ENCODE measurements around the gene PRSS50.
"Not testable (repeated sequence)": the region's sequence is repeated elsewhere in the genome, so short reads cannot be mapped to it uniquely, and the experiment has no call there.

PRSS50 gene, protein sequence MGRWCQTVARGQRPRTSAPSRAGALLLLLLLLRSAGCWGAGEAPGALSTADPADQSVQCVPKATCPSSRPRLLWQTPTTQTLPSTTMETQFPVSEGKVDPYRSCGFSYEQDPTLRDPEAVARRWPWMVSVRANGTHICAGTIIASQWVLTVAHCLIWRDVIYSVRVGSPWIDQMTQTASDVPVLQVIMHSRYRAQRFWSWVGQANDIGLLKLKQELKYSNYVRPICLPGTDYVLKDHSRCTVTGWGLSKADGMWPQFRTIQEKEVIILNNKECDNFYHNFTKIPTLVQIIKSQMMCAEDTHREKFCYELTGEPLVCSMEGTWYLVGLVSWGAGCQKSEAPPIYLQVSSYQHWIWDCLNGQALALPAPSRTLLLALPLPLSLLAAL

GRCh38 chr3:46717447-46718231, at the start of gene PRSS50:
Gene PRSS50 (minus strand): TSS chr3:46717869. CDS start chr3:46717824, 45 bp downstream.
- no peak for DNase-seq

DNA sequence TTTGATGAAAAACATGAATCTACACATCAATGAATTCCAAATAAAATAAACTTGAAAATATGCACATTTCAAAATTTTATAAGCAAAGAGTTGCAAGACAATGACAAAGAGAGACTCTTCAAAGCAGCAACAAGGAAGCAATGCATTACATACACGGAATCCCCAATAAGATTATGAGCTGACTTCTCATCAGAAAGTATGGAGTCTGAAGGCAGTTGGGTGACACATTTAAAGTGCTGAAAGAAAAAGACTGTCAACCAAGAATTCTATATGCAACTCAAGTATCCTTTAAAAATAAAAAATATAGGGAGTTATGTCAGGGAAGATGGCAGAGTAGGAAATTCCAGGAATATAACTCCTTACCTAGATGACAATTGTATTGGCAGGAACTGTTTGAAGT, 46.5 kb upstream of the PRSS50 start:
- no peak for DNase-seq

DNA sequence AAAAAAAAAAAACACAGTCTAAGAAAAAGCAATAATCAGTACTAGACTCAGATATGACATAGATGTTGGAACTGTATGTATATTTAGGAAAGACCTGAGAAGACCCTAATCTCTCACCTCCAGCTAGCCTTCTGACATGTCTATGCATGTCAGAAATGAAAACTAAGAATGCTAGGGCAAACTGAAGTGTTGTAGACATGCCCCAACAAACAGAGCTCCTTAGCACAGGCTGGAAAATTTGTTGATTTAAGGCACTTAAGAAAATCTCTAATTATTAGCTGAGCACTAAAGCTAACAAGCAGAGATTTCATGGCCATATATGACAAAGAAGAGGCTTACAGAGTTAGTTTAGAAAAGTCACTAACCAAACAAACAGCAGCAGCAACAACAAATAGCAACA, 45.5 kb upstream of the PRSS50 start:
- no peak for DNase-seq

DNA sequence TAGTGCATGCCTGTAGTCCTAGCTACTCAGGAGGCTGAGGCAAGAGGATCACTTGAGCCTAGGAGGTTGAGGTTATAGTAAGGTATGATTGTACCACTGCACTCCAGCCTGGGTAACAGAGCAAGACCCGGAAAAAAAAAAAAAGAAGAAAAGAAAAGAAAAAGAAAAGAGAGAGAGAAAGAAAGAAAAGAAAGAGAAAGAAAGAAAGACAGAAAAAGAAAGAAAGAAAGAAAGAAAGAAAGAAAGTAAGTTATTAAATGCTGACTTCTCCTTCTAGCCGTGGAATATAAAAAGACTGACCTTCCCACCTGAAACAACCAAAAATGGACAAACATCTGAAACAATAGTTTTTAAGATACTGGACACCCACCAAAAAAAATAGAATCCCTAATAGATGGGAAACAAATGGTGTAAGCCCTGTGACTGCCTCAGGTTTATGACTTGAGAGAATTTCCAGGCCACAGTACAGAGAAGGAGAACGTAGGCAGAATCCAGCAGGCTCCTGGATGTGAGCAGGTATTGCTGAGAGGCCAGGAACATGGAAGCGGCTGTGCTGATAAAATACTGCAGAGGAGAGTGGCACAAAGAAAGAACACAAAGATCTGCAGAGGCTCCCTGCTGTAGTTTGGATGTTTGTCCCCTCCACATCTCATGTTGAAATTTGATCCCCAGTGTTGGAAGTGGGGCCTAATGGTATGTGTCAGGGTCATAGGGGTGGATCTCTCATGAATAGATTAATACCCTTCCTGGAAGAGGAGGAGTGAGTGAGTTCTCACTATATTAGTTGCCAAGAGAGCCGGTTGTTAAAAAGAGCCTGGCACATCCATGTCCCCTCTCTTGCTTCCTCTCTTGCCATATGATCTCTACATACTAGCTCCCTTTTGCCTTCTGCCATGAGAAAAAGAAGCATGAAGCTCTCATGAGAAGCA, 41.8 kb upstream of the PRSS50 start:
- no peak for DNase-seq

- no peak for DNase-seq
These were observed 39.0 kb upstream of the PRSS50 start for GRCh38 chr3:46756642-46757041.

DNA sequence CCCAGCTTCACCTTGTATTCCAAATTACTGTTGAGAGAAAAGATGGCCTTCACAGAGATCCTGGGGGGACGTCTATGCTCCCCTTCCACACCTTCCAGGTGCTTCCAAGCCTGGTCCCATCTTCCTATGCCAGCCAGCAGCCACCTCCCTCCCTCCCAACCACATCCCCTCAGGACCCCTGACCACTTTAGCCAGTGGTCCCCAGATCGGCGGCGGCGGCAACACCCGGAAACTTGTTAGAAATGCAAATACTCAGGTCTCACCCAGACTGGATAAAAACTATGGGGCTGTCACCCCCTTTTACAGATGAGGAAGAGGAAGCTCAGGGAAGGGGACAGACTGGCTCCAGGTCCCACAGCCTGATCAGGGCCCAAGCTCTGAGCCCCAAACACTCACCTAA, 38.0 kb upstream of the PRSS50 start:
- DNase-seq: no peak

GRCh38 chr3:46753127-46753526, 35.5 kb upstream of the PRSS50 start:
- DNase-seq: not testable (repeated sequence)

DNA sequence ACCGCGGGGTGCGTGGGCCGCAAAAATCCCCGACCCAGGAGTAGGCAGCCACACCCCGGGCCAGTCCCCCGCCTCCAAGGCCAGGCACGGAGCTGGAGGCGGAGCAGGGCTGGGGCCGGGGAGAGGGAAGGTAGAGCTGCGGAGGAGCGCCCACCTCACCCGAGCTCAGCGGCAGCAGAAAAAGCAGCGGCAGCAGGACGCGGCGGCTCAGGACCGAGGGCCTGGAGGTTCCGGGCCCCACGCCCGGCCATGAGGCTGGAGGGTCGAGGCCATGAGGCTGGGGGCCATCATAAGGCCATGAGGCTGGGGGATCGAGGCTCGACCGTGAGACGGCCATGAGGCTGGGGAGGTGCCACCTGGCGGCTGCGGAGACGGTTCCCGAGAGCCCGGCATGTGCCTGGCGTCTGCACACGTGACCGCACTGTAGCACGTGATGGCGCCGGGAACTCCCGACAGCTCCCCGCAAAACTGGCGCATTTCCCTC, 32.9 kb upstream of the PRSS50 start:
- DNase-seq: no peak

DNA sequence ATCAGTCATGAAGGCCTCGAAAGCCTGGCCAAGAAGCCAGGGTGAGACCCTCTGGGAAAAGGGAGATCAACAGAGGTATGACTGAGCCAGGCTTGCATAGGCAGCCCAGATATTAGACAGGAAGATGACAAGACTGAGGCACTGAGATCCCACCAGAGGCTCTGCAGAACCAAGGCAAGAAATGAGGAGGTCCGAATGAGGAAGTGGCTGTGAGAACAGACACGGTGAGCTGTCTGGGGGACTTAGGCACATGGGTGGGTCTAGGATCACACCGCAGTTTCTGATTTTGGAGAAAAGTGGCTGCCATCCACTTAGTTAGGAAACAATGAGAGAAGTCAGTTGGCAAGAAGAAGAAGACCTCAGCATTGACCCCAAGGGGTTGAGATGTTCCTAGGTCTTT, 31.5 kb upstream of the PRSS50 start:
- no peak for DNase-seq

DNA sequence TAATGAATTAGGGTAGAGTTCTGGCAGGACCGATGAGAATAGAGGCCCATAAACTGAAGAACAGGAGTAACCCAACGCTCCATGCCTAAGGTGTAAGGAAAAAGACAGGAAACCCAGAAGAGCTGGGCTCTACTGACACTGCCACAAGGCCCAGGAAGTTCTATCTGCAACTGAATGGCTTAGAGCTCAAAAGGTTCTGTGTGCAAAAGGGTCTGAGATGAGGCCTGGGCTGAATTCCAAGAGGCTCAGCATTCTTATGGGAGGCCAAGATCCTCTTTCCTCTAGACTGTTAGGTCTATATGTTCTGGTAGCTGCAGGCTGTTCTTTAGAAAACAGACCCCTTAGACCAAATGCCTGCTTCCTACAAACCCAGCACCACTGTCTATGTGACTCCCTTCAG, 30.5 kb upstream of the PRSS50 start:
- DNase-seq: no peak

DNA sequence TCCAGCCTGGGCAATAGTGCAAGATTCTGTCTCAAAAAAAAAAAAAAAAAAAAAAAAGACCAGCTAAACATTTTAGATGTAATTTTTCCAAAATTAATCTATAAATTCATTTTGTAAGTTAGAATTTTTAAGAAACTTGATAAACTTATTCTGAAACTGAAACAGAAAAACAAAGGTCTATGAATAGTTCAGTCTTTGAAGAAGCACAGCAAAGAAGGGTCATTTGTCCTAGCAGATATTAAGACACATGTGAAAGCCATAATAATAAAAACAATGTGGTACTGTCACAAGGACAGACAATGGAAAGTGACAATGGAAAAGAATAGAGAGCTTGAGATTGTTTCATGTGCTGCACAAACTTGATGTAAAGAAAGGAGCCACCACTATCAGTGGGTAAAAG, 29.0 kb upstream of the PRSS50 start:
- no peak for DNase-seq

GRCh38 chr3:46742992-46743585, 25.4 kb upstream of the PRSS50 start:
- DNase-seq: no peak

GRCh38 chr3:46739565-46739964, 21.9 kb upstream of the PRSS50 start:
- DNase-seq: not testable (repeated sequence)

- no peak for DNase-seq
These were observed 19.7 kb upstream of the PRSS50 start for GRCh38 chr3:46737329-46737731.

DNA sequence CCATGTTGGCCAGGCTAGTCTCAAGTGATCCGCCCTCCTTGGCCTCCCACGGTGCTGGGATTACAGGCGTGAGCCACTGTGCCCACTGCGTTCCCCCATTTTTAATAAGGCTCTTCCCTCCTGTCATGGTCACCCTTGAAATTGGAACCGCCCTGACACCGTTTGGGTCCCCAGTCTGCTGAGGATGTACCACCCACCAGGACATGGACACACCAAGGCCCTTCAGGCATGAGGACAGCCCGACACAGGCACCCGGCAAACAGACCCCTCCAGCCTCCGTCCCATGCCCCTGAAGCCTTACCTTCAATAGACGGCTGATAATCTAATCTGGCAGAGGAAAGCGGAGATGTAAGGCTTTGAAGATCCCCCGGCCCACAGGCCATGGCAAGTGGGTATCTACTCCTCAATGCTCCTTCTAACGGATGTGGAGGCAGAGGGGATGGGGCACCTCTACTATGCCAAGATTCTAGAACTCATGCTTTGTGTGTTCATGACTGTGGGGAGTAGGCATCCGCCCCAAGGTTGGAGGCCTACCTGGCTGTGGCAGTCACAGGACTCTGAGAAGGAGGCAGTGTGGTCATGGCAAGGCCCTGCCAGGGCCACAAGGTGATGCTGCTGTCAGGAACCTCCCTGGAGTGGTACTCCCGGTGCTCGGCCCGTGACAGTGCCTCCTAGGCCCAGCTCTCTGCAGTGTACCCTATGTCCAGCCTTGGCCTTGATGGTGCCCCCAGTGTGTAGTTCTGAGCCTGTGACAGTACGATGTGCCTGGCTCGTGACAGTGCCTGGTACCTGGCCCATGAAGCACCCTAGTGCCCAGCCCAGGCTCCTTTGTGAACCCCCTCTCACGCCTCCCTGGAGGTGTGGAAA, 18.6 kb upstream of the PRSS50 start:
- no peak for DNase-seq

GRCh38 chr3:46734773-46735172, 17.1 kb upstream of the PRSS50 start:
- DNase-seq: no peak

GRCh38 chr3:46733026-46733800, 15.5 kb upstream of the PRSS50 start:
- no peak for DNase-seq

DNA sequence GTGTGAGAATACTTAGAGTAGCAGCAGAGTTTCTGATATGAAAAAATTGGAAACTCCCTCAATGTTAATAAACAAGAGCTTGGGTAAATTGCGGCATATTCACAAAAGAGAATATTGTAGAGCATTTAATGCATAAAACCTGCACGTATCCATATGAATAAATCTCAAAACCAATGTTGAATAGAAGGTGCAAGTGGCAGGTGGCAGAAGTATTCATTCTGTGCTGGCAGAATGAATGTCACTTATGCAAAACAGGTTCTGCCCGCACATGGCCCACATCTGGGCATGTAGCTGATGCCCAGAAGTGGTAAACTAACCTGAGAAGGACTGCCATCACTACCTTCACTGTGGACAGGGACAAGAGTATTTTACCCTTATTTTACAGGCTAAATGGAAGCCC, 14.1 kb upstream of the PRSS50 start:
- no peak for DNase-seq

DNA sequence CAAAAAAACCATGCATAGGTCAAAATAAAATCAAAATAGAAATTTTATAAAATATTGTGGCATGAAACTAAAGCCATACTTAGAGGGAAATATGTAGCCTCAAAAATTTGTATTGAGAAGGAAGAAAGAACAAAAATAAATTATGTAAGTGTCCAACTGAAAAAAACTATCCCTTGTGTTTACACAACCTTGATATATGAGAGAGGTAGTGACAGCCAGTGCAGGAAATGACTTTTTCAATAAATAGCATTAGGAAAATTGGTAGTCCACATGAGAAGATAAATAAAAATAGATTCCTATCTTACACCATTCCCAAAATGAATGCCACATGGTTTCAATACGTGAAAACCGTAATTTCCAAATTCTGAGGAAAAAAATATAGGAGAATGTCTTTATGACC, 13.2 kb upstream of the PRSS50 start:
- DNase-seq: no peak

- no peak for DNase-seq
These were observed 11.4 kb upstream of the PRSS50 start for GRCh38 chr3:46729038-46729437.

Data from activated CD8-positive, alpha-beta memory T cell treated with anti-CD3 and anti-CD28 coated beads, Interleukin-2, amount 50 U/mL, for 4 hours (primary cell).